SK-N-SH treated with all-trans-retinoic acid at 6 μM for 48 hours (cell line): ENCODE measurements around the gene CFL2.

Source experiments
- ATAC-seq: fragments of 200-7000 bp; cut with Tn5 transposase; 3 replicates; pipeline ENCODE4 v1.9.1; 2020; ENCODE audit warnings: mild to moderate bottlenecking, moderate library complexity
- ARNTL ChIP-seq: fragments of 450-650 bp; formaldehyde crosslinking; IDR thresholded peaks from 2 replicates; pipeline ENCODE4 v1.5.0; 2020; ENCODE audit warnings: low read depth, mild to moderate bottlenecking, moderate library complexity, borderline replicate concordance
- CREB5 ChIP-seq: fragments of 250-450 bp; sonication (Bioruptor Pico); IDR thresholded peaks from 2 replicates; pipeline ENCODE4 v1.5.1; 2020; ENCODE audit warnings: low read depth, mild to moderate bottlenecking, moderate library complexity
- CSDC2 ChIP-seq: fragments of 250-450 bp; sonication (Bioruptor Pico); IDR thresholded peaks from 2 replicates; pipeline ENCODE4 v1.5.0; 2020; ENCODE audit warnings: mild to moderate bottlenecking, moderate library complexity
- CSRNP3 ChIP-seq: fragments of 250-450 bp; sonication (Bioruptor Pico); IDR thresholded peaks from 2 replicates; pipeline ENCODE4 v1.5.1; 2021; ENCODE audit warnings: mild to moderate bottlenecking, moderate library complexity
- ESRRG ChIP-seq: fragments of 250-450 bp; sonication (Bioruptor Pico); IDR thresholded peaks from 2 replicates; pipeline ENCODE4 v1.6.1; 2021; ENCODE audit warnings: mild to moderate bottlenecking
- GLIS3 ChIP-seq: fragments of 250-450 bp; sonication (Bioruptor Pico); IDR thresholded peaks from 2 replicates; pipeline ENCODE4 v1.5.0; 2020; ENCODE audit warnings: mild to moderate bottlenecking, moderate library complexity
- ISL1 ChIP-seq: fragments of 250-450 bp; sonication (Bioruptor Pico); IDR thresholded peaks from 2 replicates; pipeline ENCODE4 v2.1.2; 2022; ENCODE audit warnings: mild to moderate bottlenecking, moderate library complexity
- OSR1 ChIP-seq: fragments of 250-450 bp; sonication (Bioruptor Pico); IDR thresholded peaks from 2 replicates; pipeline ENCODE4 v1.8.0; 2022; ENCODE audit warnings: moderate library complexity, mild to moderate bottlenecking, inconsistent platforms
- PATZ1 ChIP-seq: fragments of 250-450 bp; sonication (Bioruptor Pico); IDR thresholded peaks from 2 replicates; pipeline ENCODE4 v1.8.0; 2020; ENCODE audit warnings: mild to moderate bottlenecking, moderate library complexity, borderline replicate concordance
- PPARA ChIP-seq: fragments of 250-450 bp; sonication (Bioruptor Pico); IDR thresholded peaks from 2 replicates; pipeline ENCODE4 v1.5.0; 2020; ENCODE audit warnings: mild to moderate bottlenecking, borderline replicate concordance
- RARB ChIP-seq: fragments of 250-450 bp; sonication (Bioruptor Pico); IDR thresholded peaks from 2 replicates; pipeline ENCODE4 v1.8.0; 2021; ENCODE audit warnings: mild to moderate bottlenecking, moderate library complexity
- TCF4 ChIP-seq: fragments of 250-450 bp; sonication (Bioruptor Pico); IDR thresholded peaks from 2 replicates; pipeline ENCODE4 v1.8.0; 2021; ENCODE audit warnings: mild to moderate bottlenecking, moderate library complexity, borderline replicate concordance
- TOX ChIP-seq: fragments of 250-450 bp; sonication (Bioruptor Pico); IDR thresholded peaks from 2 replicates; pipeline ENCODE4 v1.8.0; 2021; ENCODE audit warnings: mild to moderate bottlenecking, moderate library complexity, borderline replicate concordance
- ZFP3 ChIP-seq: fragments of 250-450 bp; sonication (Bioruptor Pico); IDR thresholded peaks from 2 replicates; pipeline ENCODE4 v1.5.0; 2020; ENCODE audit warnings: mild to moderate bottlenecking, moderate library complexity
- ZFP30 ChIP-seq: fragments of 450-650 bp; formaldehyde crosslinking; IDR thresholded peaks from 2 replicates; pipeline ENCODE4 v1.5.0; 2022; ENCODE audit warnings: mild to moderate bottlenecking, moderate library complexity
- ZNF565 ChIP-seq: fragments of 450-650 bp; formaldehyde crosslinking; conservative IDR thresholded peaks from 2 replicates; pipeline ENCODE4 v1.5.0; 2020; ENCODE audit warnings: low read depth, mild to moderate bottlenecking, moderate library complexity
- ZNF8 ChIP-seq: fragments of 450-650 bp; formaldehyde crosslinking; IDR thresholded peaks from 2 replicates; pipeline ENCODE4 v1.5.0; 2020; ENCODE audit warnings: mild to moderate bottlenecking, moderate library complexity

The CFL2 gene

GRCh38 chr14:34665785-34666435 is 48.5 kb downstream of the CFL2 start (continued):
- TF ChIP-seq PATZ1 (CRISPR knock-in tag) (no peak), RARB (CRISPR knock-in tag) (no peak), CSDC2 (CRISPR knock-in tag) (no peak)

- ATAC-seq: no peak
- no peak for TF ChIP-seq ARNTL (CRISPR knock-in tag)
- TF ChIP-seq CSDC2 (CRISPR knock-in tag): no peak
- no peak for TF ChIP-seq ZFP30 (CRISPR knock-in tag)
- no peak for TF ChIP-seq ZFP3
- TF ChIP-seq CREB5: no peak
- TF ChIP-seq RARB (CRISPR knock-in tag): no peak
- TF ChIP-seq TCF4 (CRISPR knock-in tag): no peak
- TF ChIP-seq CSRNP3 (CRISPR knock-in tag): no peak
- no peak for TF ChIP-seq ZNF8
- TF ChIP-seq PPARA (CRISPR knock-in tag): no peak
- no peak for TF ChIP-seq PATZ1 (CRISPR knock-in tag)
- TF ChIP-seq ZNF565: no peak
- no peak for TF ChIP-seq GLIS3
- TF ChIP-seq, all 23 proteins: peak for 0
Observed at GRCh38 chr14:34662561-34663088, 51.8 kb downstream of the CFL2 start.

GRCh38 chr14:34660796-34661195 is 53.6 kb downstream of the CFL2 start:
- no peak for TF ChIP-seq ARNTL (CRISPR knock-in tag)
- TF ChIP-seq ZNF565: no peak
- no peak for TF ChIP-seq ESRRG (CRISPR knock-in tag)
- TF ChIP-seq ISL1 (CRISPR knock-in tag): no peak
- no peak for TF ChIP-seq TOX (CRISPR knock-in tag)
- TF ChIP-seq OSR1 (CRISPR knock-in tag): no peak
- no peak for TF ChIP-seq ZFP30 (CRISPR knock-in tag)
- TF ChIP-seq, all 23 proteins: peak for 0
- no peak for ATAC-seq
